ENCODE data around the gene FHIT. TPM values are rescaled to one million over a fixed set of nuclear protein-coding genes. Genes with fewer than 3 reads are reported as not detected.

The FHIT gene
- total RNA-seq, 1 donor from 2014 or later: 5.7 TPM

DNA sequence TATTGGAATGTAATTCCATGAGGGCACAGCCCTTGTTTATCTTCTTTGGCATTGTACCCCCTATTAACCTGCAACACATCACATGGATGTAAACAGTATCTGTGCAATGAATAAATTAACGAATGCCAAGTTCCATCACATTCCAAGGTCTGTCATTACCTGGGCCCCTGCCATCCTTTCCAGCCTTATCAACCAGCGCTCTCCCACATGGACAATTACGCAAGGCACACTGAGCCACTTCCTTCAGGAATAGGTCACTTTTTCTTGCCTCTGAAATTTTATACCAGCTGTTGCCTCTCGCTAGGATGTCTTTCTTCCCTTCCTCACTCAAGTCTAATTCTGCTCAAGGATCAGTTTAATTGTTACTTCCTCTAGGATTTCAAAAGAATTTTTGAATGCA lies 1149.6 kb downstream of the FHIT start:
- H2AFZ ChIP-seq (replicated peaks): no peak overlapping the region
- no peaks in the 10 kb centered on the region for H3K36me3 ChIP-seq
- no peaks in the 10 kb centered on the region for H4K20me1 ChIP-seq (ENCODE audit: low read depth)
- Mint-ChIP-seq H3K27me3 (ENCODE audit: insufficient read depth, low read depth) (no peaks in the 10 kb centered on the region), H3K4me1 (peaks cover 15% of the 10 kb centered on the region), H3K4me3 (no peak overlapping the region), H3K27ac (no peak overlapping the region), H3K9me3 (no peaks in the 10 kb centered on the region), H3K36me3 (no peaks in the 10 kb centered on the region)
- no peak overlapping the region for H3K4me3 ChIP-seq
- H3F3A ChIP-seq (ENCODE audit: low read depth): no peaks in the 10 kb centered on the region
- TF ChIP-seq EZH2 (IDR thresholded peaks at IDR 0.05): no peak
- H3K4me1 ChIP-seq: peaks cover 16% of the 10 kb centered on the region
- H3K4me2 ChIP-seq: no peak overlapping the region
- H3K9me3 ChIP-seq (ENCODE audit: low read depth): no peaks in the 10 kb centered on the region
- no peak for DNase-seq (ENCODE audit: low spot score)
- H3K9ac ChIP-seq: no peak overlapping the region
- H3K27ac ChIP-seq: no peak overlapping the region
- H3K27me3 ChIP-seq: no peaks in the 10 kb centered on the region
- no peaks in the 10 kb centered on the region for H3K79me2 ChIP-seq (ENCODE audit: low read depth)

DNA sequence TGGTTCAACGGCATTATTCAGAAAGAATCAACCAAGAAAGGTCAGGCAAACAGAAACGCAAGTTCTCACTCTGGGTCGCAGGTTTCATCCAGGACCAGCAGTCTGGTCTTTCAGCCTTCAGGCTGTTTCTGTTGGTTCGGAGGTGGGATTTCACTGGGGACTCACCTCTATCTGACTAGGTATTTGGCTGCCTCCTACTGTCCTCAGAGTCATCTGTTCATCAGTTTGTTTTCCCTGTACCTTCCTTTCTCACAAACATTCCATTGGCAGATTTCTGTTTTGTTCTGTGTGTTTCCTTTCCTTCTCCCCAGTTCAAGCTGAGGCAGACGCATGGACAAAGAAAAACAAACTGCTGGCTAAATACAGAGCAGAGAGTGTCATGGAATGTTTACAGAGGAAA lies 1154.8 kb downstream of the FHIT start:
- Mint-ChIP-seq H3K4me1 (no peaks in the 10 kb centered on the region), H3K27me3 (ENCODE audit: insufficient read depth, low read depth) (peaks cover 2% of the 10 kb centered on the region), H3K27ac (no peak overlapping the region), H3K36me3 (no peaks in the 10 kb centered on the region), H3K4me3 (no peak overlapping the region), H3K9me3 (peaks cover 3% of the 10 kb centered on the region)
- H3K27me3 ChIP-seq: no peaks in the 10 kb centered on the region
- no peaks in the 10 kb centered on the region for H3F3A ChIP-seq (ENCODE audit: low read depth)
- peak overlapping the region; percentile 93 for H2AFZ ChIP-seq (replicated peaks)
- no peak for TF ChIP-seq EZH2phosphoT487 (IDR thresholded peaks at IDR 0.05)
- no peak for TF ChIP-seq EZH2 (IDR thresholded peaks at IDR 0.05)
- TF ChIP-seq, protein P1, sequence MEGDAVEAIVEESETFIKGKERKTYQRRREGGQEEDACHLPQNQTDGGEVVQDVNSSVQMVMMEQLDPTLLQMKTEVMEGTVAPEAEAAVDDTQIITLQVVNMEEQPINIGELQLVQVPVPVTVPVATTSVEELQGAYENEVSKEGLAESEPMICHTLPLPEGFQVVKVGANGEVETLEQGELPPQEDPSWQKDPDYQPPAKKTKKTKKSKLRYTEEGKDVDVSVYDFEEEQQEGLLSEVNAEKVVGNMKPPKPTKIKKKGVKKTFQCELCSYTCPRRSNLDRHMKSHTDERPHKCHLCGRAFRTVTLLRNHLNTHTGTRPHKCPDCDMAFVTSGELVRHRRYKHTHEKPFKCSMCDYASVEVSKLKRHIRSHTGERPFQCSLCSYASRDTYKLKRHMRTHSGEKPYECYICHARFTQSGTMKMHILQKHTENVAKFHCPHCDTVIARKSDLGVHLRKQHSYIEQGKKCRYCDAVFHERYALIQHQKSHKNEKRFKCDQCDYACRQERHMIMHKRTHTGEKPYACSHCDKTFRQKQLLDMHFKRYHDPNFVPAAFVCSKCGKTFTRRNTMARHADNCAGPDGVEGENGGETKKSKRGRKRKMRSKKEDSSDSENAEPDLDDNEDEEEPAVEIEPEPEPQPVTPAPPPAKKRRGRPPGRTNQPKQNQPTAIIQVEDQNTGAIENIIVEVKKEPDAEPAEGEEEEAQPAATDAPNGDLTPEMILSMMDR (IDR thresholded peaks at IDR 0.05): no peak
- no peak overlapping the region for H3K4me3 ChIP-seq
- H3K79me2 ChIP-seq (ENCODE audit: low read depth): no peaks in the 10 kb centered on the region
- H3K36me3 ChIP-seq: no peaks in the 10 kb centered on the region
- no peaks in the 10 kb centered on the region for H3K9me3 ChIP-seq (ENCODE audit: low read depth)
- DNase-seq (ENCODE audit: low spot score): peak; percentile 6
- H4K20me1 ChIP-seq (ENCODE audit: low read depth): no peaks in the 10 kb centered on the region
- peaks cover 5% of the 10 kb centered on the region for H3K4me1 ChIP-seq
- H3K27ac ChIP-seq: no peak overlapping the region
- no peak overlapping the region for H3K9ac ChIP-seq
- H3K4me2 ChIP-seq: no peak overlapping the region

DNA sequence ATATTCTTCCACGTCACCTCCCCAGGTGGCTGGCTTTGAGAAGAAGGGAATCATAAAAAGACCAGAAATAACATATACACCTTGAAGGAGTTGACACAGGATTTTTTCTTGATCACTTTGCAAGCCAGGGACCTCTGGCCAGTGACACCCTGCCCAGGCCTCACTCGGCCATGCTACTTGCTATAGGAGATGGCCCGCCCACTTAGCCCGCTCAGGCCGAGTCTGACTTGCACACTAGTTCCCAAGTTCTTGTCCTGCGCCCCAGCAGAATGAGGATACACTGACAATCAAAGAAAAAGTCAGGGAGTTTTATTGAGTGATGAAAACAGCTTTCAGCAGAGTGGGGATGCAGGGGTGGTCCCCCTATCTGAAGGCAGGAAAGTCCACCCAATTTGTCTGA lies 1155.3 kb downstream of the FHIT start:
- Histone ChIP-seq H3K4me1 (peaks cover 5% of the 10 kb centered on the region), H3K9ac (no peak overlapping the region), H3K9me3 (ENCODE audit: low read depth) (no peaks in the 10 kb centered on the region), H3K27ac (no peak overlapping the region), H3K36me3 (no peaks in the 10 kb centered on the region), H3F3A (ENCODE audit: low read depth) (no peaks in the 10 kb centered on the region), H3K27me3 (no peaks in the 10 kb centered on the region), H3K4me3 (no peak overlapping the region), H2AFZ (replicated peaks) (peak overlapping the region; percentile 93), H3K4me2 (no peak overlapping the region), H3K79me2 (ENCODE audit: low read depth) (no peaks in the 10 kb centered on the region), H4K20me1 (ENCODE audit: low read depth) (no peaks in the 10 kb centered on the region)
- Mint-ChIP-seq H3K4me3 (no peak overlapping the region), H3K4me1 (no peaks in the 10 kb centered on the region), H3K9me3 (peaks cover 3% of the 10 kb centered on the region), H3K36me3 (no peaks in the 10 kb centered on the region), H3K27me3 (ENCODE audit: insufficient read depth, low read depth) (peaks cover 2% of the 10 kb centered on the region), H3K27ac (no peak overlapping the region)
- TF ChIP-seq EZH2phosphoT487 (IDR thresholded peaks at IDR 0.05): no peak
- no peak for DNase-seq (ENCODE audit: low spot score)

DNA sequence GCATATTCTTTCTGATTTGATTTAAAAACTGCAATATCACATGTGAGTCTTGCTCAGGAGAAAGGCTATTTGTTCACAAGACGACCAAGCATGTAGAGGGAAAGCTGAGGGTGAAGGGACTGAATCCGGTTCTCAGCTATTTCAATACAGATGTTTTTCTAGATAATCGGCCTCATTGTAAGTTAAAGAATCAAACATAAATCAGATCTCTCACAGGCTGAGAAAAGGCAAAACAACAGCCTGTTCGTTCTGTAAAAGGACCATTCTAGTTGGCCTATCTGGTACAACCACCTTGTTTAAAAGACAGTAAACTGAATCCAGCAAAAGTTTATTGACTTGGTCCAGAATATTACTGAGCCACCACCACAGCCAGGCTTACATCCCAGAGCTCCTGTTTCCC lies 1155.7 kb downstream of the FHIT start:
- Histone ChIP-seq H3K27ac (no peak overlapping the region), H3K9ac (no peak overlapping the region), H3K79me2 (ENCODE audit: low read depth) (no peaks in the 10 kb centered on the region), H3K4me1 (peaks cover 5% of the 10 kb centered on the region), H4K20me1 (ENCODE audit: low read depth) (no peaks in the 10 kb centered on the region), H3K27me3 (no peaks in the 10 kb centered on the region), H3K9me3 (ENCODE audit: low read depth) (no peaks in the 10 kb centered on the region), H3K4me3 (no peak overlapping the region), H3K4me2 (no peak overlapping the region), H3F3A (ENCODE audit: low read depth) (no peaks in the 10 kb centered on the region), H3K36me3 (no peaks in the 10 kb centered on the region), H2AFZ (replicated peaks) (no peak overlapping the region)
- TF ChIP-seq EZH2 (IDR thresholded peaks at IDR 0.05) (no peak), EZH2phosphoT487 (IDR thresholded peaks at IDR 0.05) (no peak)
- TF ChIP-seq, protein P1 (IDR thresholded peaks at IDR 0.05): no peak
- no peaks in the 10 kb centered on the region for H3K36me3 Mint-ChIP-seq
- H3K4me3 Mint-ChIP-seq: no peak overlapping the region
- H3K27me3 Mint-ChIP-seq (ENCODE audit: insufficient read depth, low read depth): peaks cover 2% of the 10 kb centered on the region
- H3K9me3 Mint-ChIP-seq: peaks cover 3% of the 10 kb centered on the region
- no peak overlapping the region for H3K27ac Mint-ChIP-seq
- peaks cover 3% of the 10 kb centered on the region for H3K4me1 Mint-ChIP-seq
- no peak for DNase-seq (ENCODE audit: low spot score)

All from neural progenitor cell (in vitro differentiated cells).